DMS79 treated with DMSO at 0.1 percent for 48 hours (cell line): ENCODE data around the gene LYPD6B.
"Not testable (repeated sequence)": the region's sequence is repeated elsewhere in the genome, so short reads cannot be mapped to it uniquely, and the experiment has no call there.

Experiments used
- DNase-seq: peaks from one replicate; lab custom pipeline; 2025; lab: John Stamatoyannopoulos, UW

Gene LYPD6B

GRCh38 chr2:149205143-149205542 is 166.6 kb downstream of the LYPD6B start:
- no peak for DNase-seq

DNA sequence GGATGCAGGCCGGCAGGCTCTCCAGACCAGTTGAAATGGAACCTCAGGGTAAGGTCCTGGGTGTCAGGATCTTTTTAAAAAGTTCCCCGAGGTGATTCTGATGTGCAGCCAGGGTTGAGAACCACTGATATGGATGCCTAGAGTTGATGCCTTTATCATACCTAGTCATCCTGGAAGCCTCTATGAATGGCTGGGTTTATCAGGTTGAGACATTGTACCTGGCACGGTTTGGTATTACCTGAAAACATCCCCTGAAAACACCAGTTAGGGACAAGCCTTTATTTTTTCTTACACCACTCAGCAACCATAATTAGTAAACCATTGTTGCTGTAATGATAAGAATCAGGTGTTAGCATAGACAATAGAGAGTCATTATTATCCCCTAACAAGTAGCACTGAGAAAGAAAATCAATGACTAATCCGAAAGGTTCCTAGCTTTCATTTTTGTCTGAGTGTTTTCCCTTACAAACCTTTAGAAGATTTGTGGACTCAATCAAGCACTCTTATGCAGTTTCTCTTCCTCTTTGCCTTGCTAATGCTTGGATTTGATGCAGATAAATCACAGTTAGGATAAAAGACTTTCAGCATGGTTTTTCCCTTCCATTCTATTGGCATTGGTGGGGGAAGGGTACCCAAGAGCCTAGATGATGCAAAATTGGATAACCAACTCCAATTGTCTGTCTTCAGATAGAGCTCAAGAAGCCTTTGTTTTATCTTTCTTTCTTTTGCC is 175.4 kb downstream of the LYPD6B start:
- DNase-seq, result no peak

DNA sequence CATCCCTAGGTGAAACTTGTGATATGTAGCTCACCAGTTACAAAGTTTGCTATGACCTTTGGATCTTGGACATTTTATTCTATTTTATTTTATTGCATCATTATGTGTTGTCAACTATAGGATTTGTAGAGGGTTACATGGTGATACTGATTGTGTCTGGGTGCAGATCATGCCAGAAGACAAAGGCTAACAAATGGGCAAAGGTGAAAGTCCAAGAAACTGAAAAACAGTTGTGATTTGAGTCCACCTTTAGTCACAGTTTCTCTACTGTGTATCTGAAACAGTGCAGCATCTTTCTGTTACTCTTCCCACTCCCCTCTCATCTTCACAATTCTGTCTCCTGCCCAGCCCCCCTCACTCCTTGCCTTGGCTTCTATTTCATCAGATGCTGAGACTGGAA is 180.0 kb downstream of the LYPD6B start:
- DNase-seq, result no peak

DNA sequence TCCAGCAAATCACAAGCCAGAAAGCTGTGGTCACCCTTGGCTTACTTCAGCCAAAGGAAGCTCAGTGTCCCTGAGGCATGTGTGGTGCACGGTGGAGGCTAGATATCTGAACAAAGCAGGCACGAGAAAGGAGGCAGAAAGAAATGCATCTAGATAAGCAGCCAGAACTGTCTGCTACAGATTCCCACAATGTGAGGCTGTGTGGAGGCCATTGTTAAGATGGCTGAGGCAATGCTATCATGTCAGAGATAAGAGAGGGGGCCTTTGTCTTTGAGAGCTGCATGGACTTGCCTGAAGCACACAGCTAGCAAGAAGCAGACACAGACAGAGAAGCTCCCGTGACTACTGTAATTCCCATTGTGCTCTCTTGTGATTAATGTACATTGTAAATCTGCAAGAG is 181.4 kb downstream of the LYPD6B start:
- no peak for DNase-seq

GRCh38 chr2:149221002-149221401 is 182.5 kb downstream of the LYPD6B start:
- DNase-seq, result no peak

DNA sequence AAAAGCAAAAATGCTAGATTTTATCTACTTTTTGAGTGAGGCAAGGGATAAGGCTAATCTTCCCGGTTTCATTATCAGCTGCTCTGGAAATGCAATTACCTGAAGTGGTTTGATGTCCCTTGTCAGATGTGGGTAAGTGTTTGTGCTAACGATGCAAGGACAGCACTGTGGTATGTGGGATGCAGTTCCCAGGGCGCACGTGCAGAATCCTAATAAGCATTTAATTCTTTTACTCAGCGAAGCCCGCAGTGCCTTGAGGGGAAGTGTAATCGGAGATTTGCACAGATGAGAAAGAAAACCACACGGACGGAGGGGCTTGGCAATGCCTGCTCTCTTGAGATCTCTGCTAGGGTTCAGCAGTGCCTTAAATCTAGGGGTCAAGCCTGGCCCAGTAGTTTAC is 183.4 kb downstream of the LYPD6B start:
- no peak for DNase-seq

- DNase-seq, result no peak
Measured at GRCh38 chr2:149223472-149224095, 185.1 kb downstream of the LYPD6B start.

GRCh38 chr2:149224543-149224942 is 186.0 kb downstream of the LYPD6B start:
- no peak for DNase-seq

- DNase-seq, result peak; percentile 51
Measured at GRCh38 chr2:149225446-149225845, 186.9 kb downstream of the LYPD6B start.

DNA sequence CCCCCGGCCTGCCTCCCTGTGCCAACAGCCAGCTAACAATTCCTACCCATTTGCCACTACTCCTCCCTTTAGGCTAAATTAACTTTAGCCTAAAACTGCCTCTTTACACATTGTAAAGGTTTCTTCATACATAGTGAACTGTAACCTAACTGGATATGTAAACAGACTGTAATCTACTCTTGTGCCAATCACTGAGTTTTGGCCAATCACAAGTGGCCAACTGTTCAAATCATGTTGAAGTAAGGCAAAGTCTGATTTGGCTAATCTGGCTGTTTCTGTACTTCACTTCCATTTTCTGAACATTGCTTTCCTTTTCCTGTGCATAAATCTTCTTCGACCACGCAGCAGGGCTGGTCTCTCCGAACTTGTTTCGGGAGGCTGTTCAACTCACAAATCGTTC is 188.3 kb downstream of the LYPD6B start:
- DNase-seq, result no peak

- no peak for DNase-seq
Measured at GRCh38 chr2:149235816-149236375, 197.4 kb downstream of the LYPD6B start.

- DNase-seq, result no peak
Measured at GRCh38 chr2:149236410-149236809, 197.9 kb downstream of the LYPD6B start.

DNA sequence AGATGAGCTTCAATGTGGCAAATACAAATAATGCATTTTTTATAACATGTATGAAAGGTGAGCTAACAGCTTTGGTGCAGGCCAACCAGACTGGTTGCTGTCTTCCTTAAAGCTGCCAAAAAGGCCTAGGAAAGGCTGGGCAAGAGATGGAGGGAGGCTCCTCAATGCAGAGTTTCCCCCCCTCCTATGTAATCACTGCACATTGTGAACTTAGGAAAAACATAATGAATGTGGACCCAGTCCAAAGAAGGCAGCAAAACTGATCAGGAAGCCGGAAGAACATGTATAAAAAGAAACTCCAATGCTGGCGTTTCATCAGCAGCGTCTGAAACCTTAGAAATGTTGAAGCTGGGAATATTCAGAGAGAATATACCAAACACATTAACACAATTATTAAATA is 207.7 kb downstream of the LYPD6B start:
- no peak for DNase-seq

DNA sequence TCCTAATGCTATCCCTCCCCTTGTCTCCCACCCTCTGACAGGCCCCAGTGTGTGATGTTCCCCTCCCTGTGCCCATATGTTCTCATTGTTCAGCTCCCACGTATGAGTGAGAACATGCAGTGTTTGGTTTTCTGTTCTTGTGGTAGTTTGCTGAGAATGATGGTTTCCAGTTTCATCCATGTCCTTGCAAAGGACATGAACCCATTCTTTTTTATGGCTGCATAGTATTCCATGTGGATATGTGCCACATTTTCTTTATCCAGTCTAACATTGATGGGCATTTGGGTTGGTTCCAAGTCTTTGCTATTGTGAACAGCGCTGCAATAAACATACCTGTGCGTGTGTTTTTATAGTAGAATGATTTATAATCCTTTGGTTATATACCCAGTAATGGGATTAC is 212.9 kb downstream of the LYPD6B start:
- not testable (repeated sequence) for DNase-seq

DNA sequence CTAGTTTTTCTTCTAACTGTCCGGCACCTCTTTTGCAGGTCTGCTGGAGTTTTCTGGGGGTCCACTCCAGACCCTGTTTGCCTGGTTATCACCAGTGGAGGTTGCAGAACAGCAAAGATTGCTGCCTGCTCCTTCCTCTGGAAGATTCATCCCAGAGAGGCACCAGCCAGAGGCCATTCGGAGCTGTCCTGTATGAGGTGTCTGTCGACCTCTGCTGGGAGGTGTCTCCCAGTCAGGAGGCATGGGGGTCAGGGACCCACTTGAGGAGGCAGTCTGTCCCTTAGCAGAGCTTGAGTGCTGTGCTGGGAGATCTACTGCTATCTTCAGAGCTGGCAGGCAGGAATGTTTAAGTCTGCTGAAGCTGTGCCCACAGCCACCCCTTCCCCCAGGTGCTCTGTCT is 218.4 kb downstream of the LYPD6B start:
- DNase-seq, result not testable (repeated sequence)

- DNase-seq, result no peak
Measured at GRCh38 chr2:149258531-149258930, 220.0 kb downstream of the LYPD6B start.

DNA sequence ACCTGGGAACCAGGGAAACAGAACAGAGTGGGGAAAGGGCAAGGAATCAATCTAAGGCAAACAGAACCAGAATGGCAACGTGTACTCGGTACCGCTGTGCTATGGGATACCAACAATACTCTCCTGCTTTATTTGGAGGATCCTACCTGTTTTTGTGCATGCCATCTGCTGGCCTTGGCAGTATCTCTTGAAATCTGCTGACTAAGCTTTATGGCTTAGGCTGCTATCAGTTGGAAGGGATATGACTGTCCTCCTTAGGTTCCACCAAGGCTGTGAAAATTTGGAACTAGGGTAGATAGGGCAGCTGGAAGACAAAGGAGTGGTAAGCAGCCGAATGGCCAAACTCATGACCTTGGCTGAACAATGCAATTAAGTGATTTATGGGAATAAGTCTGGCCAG is 220.6 kb downstream of the LYPD6B start:
- no peak for DNase-seq

GRCh38 chr2:149261692-149262091 is 223.2 kb downstream of the LYPD6B start:
- DNase-seq, result no peak
